GM12878 (cell line): Measurements from ENCODE around the gene EBF3. TPM values are rescaled to one million over a fixed set of nuclear protein-coding genes. Genes with fewer than 3 reads are reported as not detected.

Experiments used
- ATAC-seq: fragments of 200-7000 bp; cut with Tn5 transposase; 3 replicates; pipeline ENCODE4 v1.9.1; 2020; ENCODE audit warnings: mild to moderate bottlenecking, moderate library complexity
- BruUV-seq: library from RNA; stranded (reverse); fragments of 400-500 nt; replicated peaks from 2 replicates; lab custom pipeline; 2021; lab: Mats Ljungman, UMichigan
- CTCF ChIA-PET: fragments of 300-600 bp; sonication (Branson Sonifier 250); formaldehyde crosslinking; extraction: SDS; loops from one replicate; lab custom pipeline; 2021; ENCODE audit warnings: inconsistent platforms; lab: Yijun Ruan, JAX
- POLR2A ChIA-PET: fragments of 350-600 bp; formaldehyde crosslinking; extraction: SDS; loops from one replicate; lab custom pipeline; 2021; ENCODE audit warnings: inconsistent platforms; lab: Charles Lee
- RAD21 ChIA-PET: fragments of 300-600 bp; sonication (Branson Sonifier 250); formaldehyde crosslinking; loops from one replicate; lab custom pipeline; 2023; ENCODE audit warnings: antibody characterized with exemption; ENCODE audit not compliant: unreplicated experiment; lab: Charles Lee
- SMC1A ChIA-PET: fragments of 300-600 bp; sonication (Branson Sonifier 250); formaldehyde crosslinking; loops from one replicate; lab custom pipeline; 2023; ENCODE audit not compliant: unreplicated experiment, uncharacterized antibody; lab: Charles Lee
- DNase-seq: peaks from one replicate; pipeline ENCODE4 v3.0.0-alpha.2; 2011; ENCODE audit warnings: low read depth, low spot score
- FAIRE-seq: peaks from 3 replicates; lab custom pipeline; 2011; peaks lifted over from hg19 to GRCh38; lab: Jason Lieb, UNC
- H2AFZ ChIP-seq: 2 replicates; pipeline ENCODE4 v1.6.0; 2011; ENCODE audit warnings: low read depth, low read length, control low read depth; ENCODE audit not compliant: control insufficient read depth
- H3K27ac ChIP-seq: 2 replicates; pipeline ENCODE4 v1.5.1; 2011; ENCODE audit warnings: control low read depth; ENCODE audit not compliant: control insufficient read depth, insufficient read depth
- H3K27me3 ChIP-seq, 2 experiments: replicated peaks in 1 of 2; 2 replicates each; pipeline versions ENCODE4 v1.6.0 to v1.6.1; 2011; ENCODE audit warnings: low read length in 1 of 2; ENCODE audit not compliant: control insufficient read depth in 2 of 2, insufficient read depth in 2 of 2
- H3K36me3 ChIP-seq, 2 experiments: 2 replicates each; pipeline ENCODE4 v1.5.1; 2011; ENCODE audit warnings: low read length in 1 of 2; ENCODE audit not compliant: control insufficient read depth in 2 of 2, insufficient read depth in 2 of 2
- H3K4me1 ChIP-seq: 2 replicates; pipeline ENCODE4 v1.6.1; 2011; ENCODE audit warnings: mild to moderate bottlenecking, low read length, moderate library complexity, mixed read lengths; ENCODE audit not compliant: control insufficient read depth, insufficient read depth
- H3K4me2 ChIP-seq: 2 replicates; pipeline ENCODE4 v1.6.0; 2011; ENCODE audit warnings: control low read depth; ENCODE audit not compliant: control insufficient read depth, insufficient read depth
- H3K4me3 ChIP-seq: fragments of 200-600 bp; sonication (generic); 2 replicates; pipeline ENCODE4 v1.5.1; 2016
- H3K79me2 ChIP-seq: 2 replicates; pipeline ENCODE4 v1.6.0; 2011; ENCODE audit warnings: low read length; ENCODE audit not compliant: control insufficient read depth, insufficient read depth
- H3K9ac ChIP-seq: 2 replicates; pipeline ENCODE4 v1.8.0; 2011; ENCODE audit warnings: low read length, control low read depth, mixed read lengths; ENCODE audit not compliant: control insufficient read depth, insufficient read depth
- H3K9me3 ChIP-seq: replicated peaks from 3 replicates; pipeline ENCODE4 v1.5.1; 2011; ENCODE audit warnings: mild to moderate bottlenecking, low read length; ENCODE audit not compliant: control insufficient read depth, insufficient read depth
- H4K20me1 ChIP-seq: 2 replicates; pipeline ENCODE4 v1.6.0; 2011; ENCODE audit not compliant: control insufficient read depth, insufficient read depth
- BACH1 ChIP-seq: fragments of 450-650 bp; IDR thresholded peaks from 2 replicates; pipeline ENCODE4 v1.6.1; 2017; ENCODE audit warnings: mild to moderate bottlenecking, borderline replicate concordance
- BRCA1 ChIP-seq: IDR thresholded peaks from 2 replicates; pipeline ENCODE4 v1.6.1; 2011; ENCODE audit warnings: low read depth, low read length, improper control_type of control experiment
- CEBPB ChIP-seq, 2 experiments: fragments of 150-350 bp in 1 of 2; IDR thresholded peaks; 2 replicates each; pipeline ENCODE4 v1.6.1; 2012 to 2014; ENCODE audit warnings: low read depth in 2 of 2, low read length in 2 of 2, borderline replicate concordance in 1 of 2, inconsistent platforms in 1 of 2
- FOXK2 ChIP-seq: fragments of 450-650 bp; IDR thresholded peaks from 2 replicates; pipeline ENCODE4 v1.6.1; 2017; ENCODE audit warnings: mild to moderate bottlenecking, moderate library complexity
- GATAD2B ChIP-seq: fragments of 450-650 bp; conservative IDR thresholded peaks from 2 replicates; pipeline ENCODE4 v1.6.1; 2017; ENCODE audit warnings: low read depth, mild to moderate bottlenecking, moderate library complexity
- IRF4 ChIP-seq: IDR thresholded peaks from 2 replicates; pipeline ENCODE4 v1.6.1; 2011; ENCODE audit warnings: low read depth, low read length
- KAT2A ChIP-seq: conservative IDR thresholded peaks from 2 replicates; pipeline ENCODE4 v1.6.1; 2011; ENCODE audit warnings: low read depth, low read length; ENCODE audit not compliant: control insufficient read depth
- KLF5 ChIP-seq: fragments of 450-650 bp; IDR thresholded peaks from 2 replicates; pipeline ENCODE4 v1.6.1; 2014; ENCODE audit warnings: mild to moderate bottlenecking; ENCODE audit not compliant: partially characterized antibody
- MEF2B ChIP-seq: fragments of 450-650 bp; IDR thresholded peaks from 2 replicates; pipeline ENCODE4 v1.6.1; 2018; ENCODE audit warnings: mild to moderate bottlenecking, moderate library complexity; ENCODE audit not compliant: partially characterized antibody, poor library complexity, severe bottlenecking
- MTA3 ChIP-seq: IDR thresholded peaks from 2 replicates; pipeline ENCODE4 v1.6.1; 2012; ENCODE audit warnings: low read length, inconsistent platforms, borderline replicate concordance
- NFXL1 ChIP-seq: fragments of 450-650 bp; IDR thresholded peaks from 2 replicates; pipeline ENCODE4 v1.6.1; 2017; ENCODE audit warnings: antibody characterized with exemption, mild to moderate bottlenecking, borderline replicate concordance
- POLR2A ChIP-seq: IDR thresholded peaks from 2 replicates; pipeline ENCODE4 v1.6.1; 2011; ENCODE audit warnings: low read depth, mild to moderate bottlenecking, low read length
- SMARCA5 ChIP-seq: fragments of 450-650 bp; IDR thresholded peaks from 2 replicates; pipeline ENCODE4 v1.6.1; 2017; ENCODE audit warnings: mild to moderate bottlenecking
- SREBF1 ChIP-seq: IDR thresholded peaks from 2 replicates; pipeline ENCODE4 v1.6.1; 2012; ENCODE audit warnings: mild to moderate bottlenecking, low read length
- STAT1 ChIP-seq: fragments of 450-650 bp; conservative IDR thresholded peaks from 2 replicates; pipeline ENCODE4 v1.6.1; 2014; ENCODE audit warnings: antibody characterized with exemption, mild to moderate bottlenecking
- YY1 ChIP-seq: IDR thresholded peaks from 2 replicates; pipeline ENCODE4 v1.6.1; 2011; ENCODE audit warnings: low read depth, mild to moderate bottlenecking, low read length
- WGBS: methylation state at CpG from one replicate; pipeline ENCODE4 v1.1.6; 2016; ENCODE audit warnings: low lambda C conversion rate; ENCODE audit not compliant: insufficient replicate concordance, insufficient coverage; ENCODE audit errors: missing lambda C conversion rate; 5-methylcytosine and 5-hydroxymethylcytosine counted together
- in situ Hi-C: fragments of 300-500 bp; cut with MboI; formaldehyde crosslinking; loops from 9 replicates; pipeline ENCODE4 v1.14.3; 2018; ENCODE audit warnings: mixed read lengths
- intact Hi-C: fragments of 100-400 bp; cut with micrococcal nuclease; formaldehyde crosslinking; loops from one replicate; pipeline ENCODE4 v1.14.2; 2022; ENCODE audit not compliant: unreplicated experiment
- polyA plus RNA-seq, 11 experiments: library from polyadenylated mRNA; depleted of rRNA in 4 of 11; unstranded in 6 of 11; stranded (reverse) in 5 of 11; fragments of >200 nt; fragmentation: Nextera tagmentation in 4 of 11; fragmentation: Illumina TruSeq in 1 of 11; extraction: Ambion mirVana in 4 of 11; extraction: Trizol in 1 of 11; gene quantifications; 1 replicate in 1 of 11; 2 replicates in 10 of 11; pipeline versions ENCODE4 v1.2.1 to v1.2.3, GENCODE V29; 2011 to 2016; ENCODE audit warnings: inconsistent platforms in 2 of 11, missing spikeins in 2 of 11, low read depth in 1 of 11
- total RNA-seq, 4 experiments: library from RNA; depleted of rRNA in 3 of 4; stranded (reverse); fragments of >200 nt in 3 of 4; fragmentation: Illumina TruSeq in 1 of 4; extraction: Trizol in 1 of 4; gene quantifications; 2 replicates each; pipeline versions ENCODE4 v1.2.1 to v1.2.3, GENCODE V29; 2013 to 2021
- TF ChIP-seq, protein P1 (sequence below): fragments of 450-650 bp; IDR thresholded peaks from 2 replicates; pipeline ENCODE4 v1.6.1; 2016; ENCODE audit warnings: mild to moderate bottlenecking
- TF ChIP-seq, protein P2 (sequence below): IDR thresholded peaks from 2 replicates; pipeline ENCODE4 v1.6.1; 2011; ENCODE audit warnings: mild to moderate bottlenecking, low read depth, low read length, moderate library complexity; ENCODE audit not compliant: insufficient replicate concordance

EBF3 gene
- total and polyA plus RNA-seq, 10 of the 15 experiments (the other 5 are each of a cell fraction or from before 2014, with no cell fraction given): not detected

- Histone ChIP-seq H3K27me3 (peaks cover 0 to 7% of the 10 kb centered on the region in 2 experiments; a peak in 3 of 4 replicates), H2AFZ (no peak overlapping the region), H4K20me1 (no peaks in the 10 kb centered on the region), H3K79me2 (no peaks in the 10 kb centered on the region), H3K9me3 (no peaks in the 10 kb centered on the region; the same call in 2 of the 3 replicates), H3K36me3 (no peaks in the 10 kb centered on the region), H3K4me1 (no peaks in the 10 kb centered on the region), H3K27ac (no peak overlapping the region), H3K9ac (no peak overlapping the region), H3K4me3 (no peak overlapping the region), H3K4me2 (no peak overlapping the region)
- ATAC-seq: no peak
- FAIRE-seq: no peak
- SMC1A ChIA-PET: no interaction called here
- WGBS: 18% methylated on average over 9 of the region's 9 CpGs
- CTCF ChIA-PET: no interaction called here
- intact Hi-C loops (no loop called here), in situ Hi-C loops (no loop called here)
- no peak for TF ChIP-seq MTA3
- TF ChIP-seq, protein P1, sequence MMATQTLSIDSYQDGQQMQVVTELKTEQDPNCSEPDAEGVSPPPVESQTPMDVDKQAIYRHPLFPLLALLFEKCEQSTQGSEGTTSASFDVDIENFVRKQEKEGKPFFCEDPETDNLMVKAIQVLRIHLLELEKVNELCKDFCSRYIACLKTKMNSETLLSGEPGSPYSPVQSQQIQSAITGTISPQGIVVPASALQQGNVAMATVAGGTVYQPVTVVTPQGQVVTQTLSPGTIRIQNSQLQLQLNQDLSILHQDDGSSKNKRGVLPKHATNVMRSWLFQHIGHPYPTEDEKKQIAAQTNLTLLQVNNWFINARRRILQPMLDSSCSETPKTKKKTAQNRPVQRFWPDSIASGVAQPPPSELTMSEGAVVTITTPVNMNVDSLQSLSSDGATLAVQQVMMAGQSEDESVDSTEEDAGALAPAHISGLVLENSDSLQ: no peak
- no TSS peak for BruUV-seq
- RAD21 ChIA-PET: no interaction called here
- DNase-seq: no peak
- POLR2A ChIA-PET: no interaction called here
Observed at GRCh38 chr10:129956286-129956670, 7.8 kb downstream of the EBF3 start.

DNA sequence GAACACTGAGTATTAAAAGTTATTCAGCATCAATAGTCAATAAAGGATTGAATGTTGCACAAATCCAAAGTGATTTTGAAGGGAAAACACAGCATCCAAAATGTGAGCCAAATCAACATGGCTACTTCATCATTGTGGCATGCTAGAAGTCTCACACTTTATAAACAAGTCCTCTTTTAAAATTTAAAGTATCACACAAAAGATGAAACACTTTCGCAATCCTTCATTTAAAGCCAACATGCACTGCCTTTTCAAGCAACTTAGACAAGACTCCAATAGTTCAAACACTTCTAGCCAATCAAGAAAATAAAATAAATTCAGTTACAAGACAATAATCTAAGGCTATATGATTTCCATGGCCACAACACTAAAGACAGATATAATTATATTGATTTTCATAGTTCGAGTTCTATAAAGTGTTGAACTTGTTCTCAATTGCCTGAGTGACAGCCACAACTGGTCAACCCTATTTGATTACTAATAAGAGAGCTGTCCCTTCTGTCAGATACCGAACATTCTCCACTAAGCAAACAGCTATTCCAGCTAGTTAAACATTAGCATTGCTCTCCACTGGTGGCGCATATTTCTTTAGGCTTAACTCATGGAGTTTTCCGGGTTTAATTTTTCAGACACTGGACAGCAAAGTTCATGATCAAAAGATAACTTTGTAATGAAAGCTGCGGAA is 8.3 kb downstream of the EBF3 start:
- H3K27me3 ChIP-seq: peaks cover 0 to 7% of the 10 kb centered on the region in 2 experiments; a peak in 3 of 4 replicates
- WGBS: 41% methylated on average over 6 of the region's 6 CpGs
- ChIA-PET POLR2A (no interaction called here), RAD21 (no interaction called here), SMC1A (no interaction called here)
- no peaks in the 10 kb centered on the region for H3K36me3 ChIP-seq
- DNase-seq: no peak
- no peak overlapping the region for H3K4me2 ChIP-seq
- H3K79me2 ChIP-seq: no peaks in the 10 kb centered on the region
- in situ Hi-C loops: no loop called here
- no peaks in the 10 kb centered on the region for H4K20me1 ChIP-seq
- FAIRE-seq: no peak
- no peak overlapping the region for H3K9ac ChIP-seq
- BruUV-seq: no TSS peak
- ATAC-seq: no peak
- no peak overlapping the region for H3K4me3 ChIP-seq
- H3K4me1 ChIP-seq: no peaks in the 10 kb centered on the region
- H2AFZ ChIP-seq: no peak overlapping the region
- H3K9me3 ChIP-seq: no peaks in the 10 kb centered on the region; the same call in 2 of the 3 replicates
- TF ChIP-seq YY1 (no peak), IRF4 (no peak), GATAD2B (no peak), FOXK2 (no peak), POLR2A (no peak), SMARCA5 (no peak), CEBPB (IDR thresholded peaks at IDR 0.05; ENCODE audit: borderline replicate concordance in 1 of 2, low read depth in 2 of 2, low read length in 2 of 2) (no peak), KAT2A (no peak), STAT1 (no peak), BRCA1 (no peak), MEF2B (no peak), SREBF1 (no peak), NFXL1 (no peak), BACH1 (no peak), KLF5 (no peak)
- TF ChIP-seq, protein P2, sequence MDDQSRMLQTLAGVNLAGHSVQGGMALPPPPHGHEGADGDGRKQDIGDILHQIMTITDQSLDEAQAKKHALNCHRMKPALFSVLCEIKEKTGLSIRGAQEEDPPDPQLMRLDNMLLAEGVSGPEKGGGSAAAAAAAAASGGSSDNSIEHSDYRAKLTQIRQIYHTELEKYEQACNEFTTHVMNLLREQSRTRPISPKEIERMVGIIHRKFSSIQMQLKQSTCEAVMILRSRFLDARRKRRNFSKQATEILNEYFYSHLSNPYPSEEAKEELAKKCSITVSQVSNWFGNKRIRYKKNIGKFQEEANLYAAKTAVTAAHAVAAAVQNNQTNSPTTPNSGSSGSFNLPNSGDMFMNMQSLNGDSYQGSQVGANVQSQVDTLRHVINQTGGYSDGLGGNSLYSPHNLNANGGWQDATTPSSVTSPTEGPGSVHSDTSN: no peak
- TF ChIP-seq, all 136 proteins: peak for 0
- intact Hi-C loops: no loop called here
- CTCF ChIA-PET: no interaction called here
- H3K27ac ChIP-seq: no peak overlapping the region
